Measurements from ENCODE around the gene BRWD1.

GRCh38 chr21:39346206-39346605 is 32.8 kb upstream of the BRWD1 start:
- TF ChIP-seq CTCF (IDR thresholded peaks at IDR 0.05; ENCODE audit: insufficient read depth, low read length, poor library complexity, severe bottlenecking): no peak
- no peak for TF ChIP-seq EZH2phosphoT487 (conservative IDR thresholded peaks at IDR 0.05; ENCODE audit: low read length)
